ENCODE measurements around the gene AUTS2.

The AUTS2 gene

GRCh38 chr7:69817841-69818635 lies 219.8 kb downstream of the AUTS2 start:
- no peak for DNase-seq (ENCODE audit: low read depth in 2 of 2)

DNA sequence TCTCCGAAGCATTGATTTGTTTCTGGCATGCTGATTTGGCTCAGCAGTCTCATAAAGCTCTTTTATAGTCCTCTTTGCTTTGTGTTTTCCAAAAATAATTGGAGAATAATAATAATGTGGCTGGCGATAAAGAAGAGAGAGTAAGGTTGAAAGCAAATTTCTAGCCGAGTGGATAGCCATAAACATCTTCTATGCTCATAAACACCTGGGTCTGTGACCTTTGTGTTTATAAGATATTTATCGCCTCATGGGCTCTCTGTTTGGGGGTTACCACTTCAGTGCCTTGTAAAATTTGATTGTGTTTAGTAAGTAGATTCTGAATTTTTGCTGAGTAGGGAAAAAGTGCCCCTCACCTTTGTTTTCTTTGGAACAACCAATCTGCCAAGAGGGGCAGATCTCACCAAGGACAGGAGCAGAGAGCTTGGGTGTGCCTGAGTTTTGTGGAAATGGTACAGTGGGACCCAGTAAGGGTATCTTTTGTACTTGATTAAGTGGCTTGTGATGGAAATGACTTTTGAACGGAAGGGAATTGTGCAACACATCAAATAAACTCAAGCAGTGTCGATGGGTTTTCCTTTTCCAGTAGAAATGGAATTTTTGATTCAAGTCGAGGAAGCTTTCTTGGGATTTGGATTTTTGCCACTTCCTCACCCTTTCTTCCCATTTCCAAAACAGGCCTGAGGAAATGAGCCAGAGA lies 220.5 kb downstream of the AUTS2 start:
- no peak for DNase-seq (ENCODE audit: low read depth in 2 of 2)

GRCh38 chr7:69819333-69819705 lies 221.0 kb downstream of the AUTS2 start:
- DNase-seq (ENCODE audit: low read depth in 2 of 2): no peak

DNA sequence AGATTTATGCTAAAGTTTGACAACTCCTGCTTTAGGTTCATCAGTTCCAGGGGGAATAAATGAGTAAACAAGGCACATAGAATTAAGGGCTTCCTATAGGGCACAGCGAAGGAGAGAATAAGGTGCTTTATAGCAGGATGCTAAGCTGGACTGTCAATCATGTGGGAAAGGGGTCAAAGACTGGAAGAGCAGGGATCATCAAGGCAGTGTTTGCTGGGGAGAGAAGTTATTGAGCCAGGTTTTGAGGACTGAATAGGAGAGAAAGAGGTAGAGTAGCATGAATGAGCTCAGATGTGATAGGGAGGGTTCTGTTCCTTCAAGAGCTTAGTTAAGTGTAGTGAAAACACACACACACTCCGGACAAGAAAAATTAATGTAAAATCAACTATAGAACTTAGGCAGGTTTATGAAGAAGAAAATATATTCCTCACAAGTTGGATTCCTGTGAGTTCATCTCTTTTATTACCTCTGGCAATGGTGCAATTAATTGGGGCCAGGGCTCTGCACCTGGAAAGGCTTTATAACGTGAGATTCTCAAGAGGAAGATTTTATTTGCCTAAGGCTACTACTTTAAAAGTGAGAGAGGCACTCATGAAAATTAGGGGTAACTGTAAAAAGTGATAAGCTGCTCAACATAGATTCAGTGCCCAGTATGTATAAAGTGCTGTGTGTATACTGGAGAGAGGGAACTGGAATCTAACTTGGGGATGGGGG lies 222.4 kb downstream of the AUTS2 start:
- DNase-seq (ENCODE audit: low read depth in 2 of 2): no peak

DNA sequence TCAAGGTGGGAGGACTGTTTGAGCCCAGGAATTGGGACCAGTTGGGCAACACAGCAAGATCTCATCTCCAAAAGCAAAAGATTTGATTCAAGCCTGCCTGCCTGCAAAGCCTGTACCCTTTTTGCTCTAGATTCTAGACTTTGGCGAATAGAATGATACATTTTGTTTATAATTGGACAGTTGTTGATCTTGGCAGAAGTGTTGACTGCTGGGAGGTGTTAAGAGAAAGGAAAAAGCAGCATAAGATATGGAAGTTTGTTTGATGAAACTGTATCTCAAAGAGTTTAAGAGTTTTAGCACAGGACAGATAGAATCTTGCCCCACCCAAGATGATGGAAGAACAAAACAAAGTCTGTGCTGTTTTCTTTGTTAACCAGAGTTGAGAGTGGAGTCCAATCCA lies 224.1 kb downstream of the AUTS2 start:
- no peak for DNase-seq (ENCODE audit: low read depth in 2 of 2)

DNA sequence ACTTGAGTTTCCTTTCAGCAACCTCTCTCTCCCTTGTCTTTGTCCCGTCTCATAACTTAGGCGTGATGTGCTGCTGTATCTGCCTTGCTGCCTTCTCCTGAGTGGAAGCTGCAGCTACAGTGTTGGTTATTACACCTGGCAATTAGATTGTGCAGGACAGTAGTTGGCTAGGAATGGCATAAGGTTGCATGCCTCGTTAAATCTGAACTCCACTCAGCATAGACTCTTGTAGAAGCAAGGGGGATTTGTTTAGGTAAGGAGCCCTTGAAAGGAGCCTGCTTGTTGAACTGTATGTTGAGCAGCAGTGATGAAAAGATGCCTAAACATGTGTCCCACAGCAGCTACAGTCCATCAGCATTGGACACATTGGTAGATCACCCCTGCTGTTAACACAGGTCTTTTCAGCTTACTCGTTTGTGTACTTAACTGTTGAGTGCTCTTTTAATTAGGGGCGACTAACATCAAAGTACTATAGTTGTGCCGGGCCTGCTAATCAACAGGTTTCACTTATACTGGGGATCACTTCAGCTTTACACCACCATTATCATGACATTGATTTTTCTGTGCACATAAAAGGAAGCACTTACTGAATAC lies 225.0 kb downstream of the AUTS2 start:
- no peak for DNase-seq (ENCODE audit: low read depth in 2 of 2)

DNA sequence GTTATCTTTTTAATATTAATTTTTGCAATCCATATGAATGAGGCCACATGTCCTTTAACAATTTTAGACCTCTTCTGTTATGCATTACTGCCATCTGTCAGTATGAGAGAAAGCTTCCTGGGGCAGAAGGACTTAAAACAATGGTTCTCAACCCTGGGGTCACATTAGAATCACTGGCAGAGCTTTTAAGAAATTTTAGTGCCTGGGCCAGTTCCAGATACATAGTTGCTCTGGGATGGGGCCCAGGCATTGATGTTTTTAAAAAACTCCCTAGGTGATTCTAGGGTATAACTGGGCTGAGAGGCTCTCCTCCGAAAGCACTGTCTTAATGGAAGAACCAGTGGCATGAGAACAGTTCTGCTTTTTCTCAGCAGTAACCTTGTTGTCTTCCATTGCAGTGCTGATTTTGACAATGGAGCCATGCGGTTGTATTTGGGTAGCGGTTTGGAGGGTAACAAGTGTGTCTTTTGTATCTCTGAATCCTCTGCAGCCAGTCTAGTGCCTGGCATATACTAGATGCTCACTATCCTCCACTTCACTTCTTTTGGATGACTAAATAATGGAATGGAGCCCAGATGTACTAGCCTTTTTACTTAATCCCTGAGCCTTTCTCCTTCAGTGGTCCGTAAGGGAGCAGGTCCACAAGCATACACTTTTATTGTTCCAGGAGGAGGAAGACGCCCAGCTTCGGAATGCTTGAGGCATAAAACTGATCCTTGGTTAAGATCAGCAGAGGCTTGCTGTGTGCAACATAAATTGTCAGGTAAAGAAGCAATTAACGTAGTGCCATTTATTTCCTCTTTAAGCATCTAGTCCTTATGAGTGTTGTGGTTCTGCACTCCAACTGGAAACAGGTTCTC lies 227.1 kb downstream of the AUTS2 start:
- no peak for DNase-seq (ENCODE audit: low read depth in 2 of 2)

- DNase-seq (ENCODE audit: low read depth in 2 of 2): no peak
Measured at GRCh38 chr7:69826283-69826682, 228.0 kb downstream of the AUTS2 start.

DNA sequence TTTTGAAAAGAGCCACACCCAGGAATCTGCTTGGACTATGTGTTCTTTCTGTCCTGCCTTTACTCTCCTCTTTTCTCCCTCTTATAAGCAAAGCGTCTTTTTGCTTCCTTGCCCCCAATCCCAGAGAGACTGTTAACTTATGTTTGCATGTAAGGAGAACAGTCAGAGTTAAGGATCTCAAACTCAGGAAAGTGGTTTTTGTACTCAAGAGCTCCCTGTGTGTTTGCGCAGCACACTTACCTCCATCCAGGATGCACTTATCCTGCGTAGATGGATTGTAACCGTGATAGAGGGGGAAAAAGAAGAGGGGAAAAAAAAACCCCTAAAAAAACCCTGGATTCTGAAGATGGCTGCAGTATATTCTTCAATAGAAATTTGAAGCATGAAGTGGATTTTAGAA lies 228.9 kb downstream of the AUTS2 start:
- no peak for DNase-seq (ENCODE audit: low read depth in 2 of 2)

- DNase-seq (ENCODE audit: low read depth in 2 of 2): no peak
Measured at GRCh38 chr7:69827558-69827957, 229.3 kb downstream of the AUTS2 start.

GRCh38 chr7:69832356-69832755 lies 234.1 kb downstream of the AUTS2 start:
- DNase-seq (ENCODE audit: low read depth in 2 of 2): no peak

DNA sequence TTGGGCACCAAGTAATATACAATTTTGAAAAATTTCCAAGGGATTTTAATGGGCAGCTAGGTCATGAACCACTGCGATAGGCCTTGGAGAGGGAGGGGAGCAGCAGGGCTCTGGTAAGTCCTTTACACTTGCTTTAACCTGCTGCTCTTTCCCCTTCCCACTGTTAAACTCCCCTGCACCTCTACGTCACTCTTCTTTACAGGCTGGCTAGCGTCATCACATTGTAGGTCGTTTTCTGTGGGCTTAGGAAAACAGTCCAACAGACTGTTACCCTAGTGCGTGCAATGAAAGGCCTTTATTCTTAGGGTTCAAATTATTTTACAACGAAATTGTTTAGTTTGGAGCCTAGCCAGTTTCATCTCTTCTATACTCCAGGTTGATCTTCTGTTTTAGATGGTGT lies 235.7 kb downstream of the AUTS2 start:
- no peak for DNase-seq (ENCODE audit: low read depth in 2 of 2)

- DNase-seq (ENCODE audit: low read depth in 2 of 2): no peak
Measured at GRCh38 chr7:69836702-69837101, 238.4 kb downstream of the AUTS2 start.

GRCh38 chr7:69837387-69838068 lies 239.3 kb downstream of the AUTS2 start:
- no peak for DNase-seq (ENCODE audit: low read depth in 2 of 2)

- no peak for DNase-seq (ENCODE audit: low read depth in 2 of 2)
Measured at GRCh38 chr7:69839782-69840181, 241.5 kb downstream of the AUTS2 start.

DNA sequence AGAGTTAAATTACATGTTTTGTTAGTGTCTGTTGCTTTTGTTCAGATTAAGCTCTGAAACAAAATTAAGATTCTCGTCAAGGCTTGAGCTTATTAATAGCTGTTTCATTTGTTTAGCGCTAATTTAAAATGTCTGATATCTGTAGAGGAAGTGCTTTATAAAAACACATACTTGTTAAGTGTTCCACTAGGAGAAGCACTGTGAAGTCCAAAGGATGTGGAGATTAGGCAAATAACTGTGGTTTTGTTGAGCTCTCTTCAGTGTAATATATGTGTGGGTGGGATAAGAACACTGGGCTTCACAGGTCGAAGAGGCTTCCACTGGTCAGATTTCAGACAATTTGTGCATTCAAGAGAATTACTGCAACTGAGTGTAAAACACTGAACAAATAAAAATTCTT lies 242.0 kb downstream of the AUTS2 start:
- no peak for DNase-seq (ENCODE audit: low read depth in 2 of 2)

GRCh38 chr7:69843653-69844052 lies 245.4 kb downstream of the AUTS2 start:
- no peak for DNase-seq (ENCODE audit: low read depth in 2 of 2)

DNA sequence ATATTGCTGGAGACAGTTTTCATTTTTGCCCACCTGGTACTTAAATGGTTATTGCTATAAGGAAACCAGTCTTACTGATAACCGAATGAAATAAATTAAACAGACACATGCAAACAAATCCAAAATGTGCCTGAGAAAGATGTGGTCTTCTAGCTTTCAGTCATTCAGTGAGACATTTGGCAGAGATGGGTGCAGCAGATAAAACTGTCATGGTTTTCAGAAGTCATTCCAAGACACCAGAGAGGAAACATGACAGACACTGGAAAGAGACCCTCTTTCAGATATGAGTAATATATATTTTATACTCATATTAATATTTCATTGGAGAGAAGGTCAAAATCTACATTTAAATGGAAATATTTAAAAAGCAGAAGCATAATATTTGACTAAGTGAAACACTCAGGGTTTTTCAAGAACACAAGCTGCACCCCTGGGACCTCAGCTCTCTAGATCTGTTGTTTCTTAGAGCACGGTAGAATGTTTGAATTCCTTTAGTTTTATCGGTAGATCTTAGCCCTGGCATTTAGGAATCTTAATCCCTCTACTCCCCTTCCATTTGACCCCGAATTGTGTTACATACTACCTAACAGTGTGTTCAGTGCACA lies 246.1 kb downstream of the AUTS2 start:
- no peak for DNase-seq (ENCODE audit: low read depth in 2 of 2)

DNA sequence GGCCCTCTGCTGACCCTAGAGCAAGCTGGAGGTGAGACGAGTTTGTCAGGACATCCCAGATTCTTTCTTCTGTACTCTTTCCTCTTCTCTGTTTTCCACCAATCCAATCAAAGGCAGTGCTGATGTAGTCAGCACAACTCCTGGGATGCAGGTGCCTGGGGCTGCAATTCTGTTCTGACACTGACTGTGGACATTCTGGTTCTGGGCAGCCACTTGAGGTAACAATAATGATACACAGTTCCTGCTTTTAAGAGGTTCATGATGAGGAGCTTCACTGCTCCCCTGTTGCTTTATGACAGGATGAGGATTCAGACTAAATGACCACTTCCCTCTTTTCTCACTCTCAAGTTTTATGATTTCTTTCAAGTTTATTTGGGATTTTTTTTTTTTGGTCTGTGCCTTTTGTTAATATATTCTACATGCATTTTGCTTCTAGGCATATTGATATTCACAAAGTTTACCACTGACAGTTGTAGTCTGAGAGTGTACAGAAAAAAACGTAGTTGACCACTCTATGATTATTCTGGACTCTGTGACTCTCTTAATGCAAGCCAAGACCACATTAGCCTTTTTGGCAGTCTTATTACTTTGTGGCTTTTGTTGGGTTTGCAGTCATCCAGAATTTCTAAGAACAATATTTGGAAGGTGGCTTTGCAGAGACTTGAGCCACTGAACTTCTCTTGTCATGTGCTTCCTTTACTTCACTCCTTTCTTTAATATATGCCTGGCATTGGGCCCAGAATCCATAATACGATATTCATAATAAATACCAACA lies 247.6 kb downstream of the AUTS2 start:
- no peak for DNase-seq (ENCODE audit: low read depth in 2 of 2)
